ENCODE measurements around the gene MYO7A.

The MYO7A gene

DNA sequence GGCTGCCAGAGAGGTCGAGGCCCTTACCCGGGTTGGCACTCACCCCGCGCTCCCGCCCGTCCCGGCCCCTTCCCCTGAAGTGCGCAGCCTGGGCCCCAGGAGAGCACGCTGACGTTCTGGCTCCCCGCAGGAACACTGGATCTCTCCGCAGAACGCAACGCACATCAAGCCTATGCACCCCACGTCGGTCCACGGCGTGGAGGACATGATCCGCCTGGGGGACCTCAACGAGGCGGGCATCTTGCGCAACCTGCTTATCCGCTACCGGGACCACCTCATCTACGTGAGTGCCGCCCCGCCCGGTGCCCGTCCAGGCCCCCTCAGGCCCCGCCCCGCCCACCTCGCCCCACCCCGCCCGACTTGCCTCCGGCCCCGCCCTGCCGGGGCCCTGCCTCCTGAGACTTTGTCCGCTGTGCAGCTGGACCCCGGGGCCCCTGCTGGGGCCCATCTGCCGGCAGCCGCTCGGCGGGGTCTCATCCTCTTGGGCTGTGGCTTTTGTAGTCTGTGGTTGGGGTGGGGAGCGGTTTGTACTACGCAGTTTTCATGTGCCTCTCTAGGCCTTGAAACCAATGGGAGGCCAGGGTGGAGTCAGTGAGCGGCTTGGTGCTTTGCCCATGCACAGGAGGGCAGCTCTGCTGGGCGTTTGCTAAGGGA, 19.7 kb downstream of the MYO7A start:
- DNase-seq: peak; percentile 91 to 97

GRCh38 chr11:77148963-77149715, 21.1 kb downstream of the MYO7A start:
- no peak for DNase-seq

DNA sequence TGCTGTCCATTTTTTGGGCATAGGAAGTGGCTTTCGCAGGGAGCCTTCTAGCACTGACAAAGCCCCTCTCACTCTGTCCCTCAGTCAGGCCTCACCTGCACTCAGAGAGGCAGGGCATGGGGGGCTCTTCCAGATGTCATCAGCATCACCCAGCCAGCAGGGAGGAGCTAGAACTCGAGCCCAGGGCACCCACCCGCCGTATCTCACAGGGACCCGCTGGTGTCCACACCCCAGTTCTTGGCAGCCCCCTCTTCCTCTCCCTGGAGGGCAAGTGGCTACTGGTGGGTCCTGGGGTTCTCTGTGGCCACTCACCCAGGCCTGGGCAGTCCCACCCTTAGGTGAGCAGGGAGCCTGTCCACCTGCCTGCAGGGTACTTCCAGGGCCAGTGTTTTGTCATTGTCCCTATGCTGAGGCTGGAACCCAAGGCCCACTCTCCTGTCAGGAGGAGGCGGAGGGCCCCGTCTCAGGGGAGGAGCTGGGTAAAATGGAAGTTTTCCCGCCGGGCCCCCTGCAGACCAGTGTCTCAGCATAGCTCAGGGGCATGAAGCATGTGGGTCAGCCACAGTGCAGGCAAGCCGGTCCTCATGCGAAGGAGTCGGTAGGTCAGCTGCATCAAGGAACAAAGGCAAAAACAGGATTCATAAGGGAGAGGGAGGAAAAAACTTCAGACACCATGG, 21.8 kb downstream of the MYO7A start:
- no peak for DNase-seq

DNA sequence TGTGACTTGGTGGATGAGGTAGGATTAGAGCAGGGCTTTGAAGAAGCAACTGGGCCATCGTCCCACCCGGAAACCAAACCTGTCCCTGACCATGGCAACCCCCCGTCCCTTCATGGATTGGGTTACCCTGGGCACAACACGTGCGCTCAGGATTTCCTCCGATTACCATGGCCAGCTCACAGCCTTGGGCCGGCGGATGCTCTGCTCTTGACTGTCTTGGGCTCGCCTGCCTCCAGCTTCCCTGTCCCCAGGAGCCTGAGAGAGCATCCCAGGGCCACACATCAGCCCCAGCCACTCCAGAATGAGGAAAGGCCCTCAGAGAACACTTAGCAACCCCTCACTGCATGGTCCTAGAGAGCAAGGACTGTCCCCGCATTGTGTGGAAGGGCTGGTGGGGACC, 22.8 kb downstream of the MYO7A start:
- DNase-seq: no peak

DNA sequence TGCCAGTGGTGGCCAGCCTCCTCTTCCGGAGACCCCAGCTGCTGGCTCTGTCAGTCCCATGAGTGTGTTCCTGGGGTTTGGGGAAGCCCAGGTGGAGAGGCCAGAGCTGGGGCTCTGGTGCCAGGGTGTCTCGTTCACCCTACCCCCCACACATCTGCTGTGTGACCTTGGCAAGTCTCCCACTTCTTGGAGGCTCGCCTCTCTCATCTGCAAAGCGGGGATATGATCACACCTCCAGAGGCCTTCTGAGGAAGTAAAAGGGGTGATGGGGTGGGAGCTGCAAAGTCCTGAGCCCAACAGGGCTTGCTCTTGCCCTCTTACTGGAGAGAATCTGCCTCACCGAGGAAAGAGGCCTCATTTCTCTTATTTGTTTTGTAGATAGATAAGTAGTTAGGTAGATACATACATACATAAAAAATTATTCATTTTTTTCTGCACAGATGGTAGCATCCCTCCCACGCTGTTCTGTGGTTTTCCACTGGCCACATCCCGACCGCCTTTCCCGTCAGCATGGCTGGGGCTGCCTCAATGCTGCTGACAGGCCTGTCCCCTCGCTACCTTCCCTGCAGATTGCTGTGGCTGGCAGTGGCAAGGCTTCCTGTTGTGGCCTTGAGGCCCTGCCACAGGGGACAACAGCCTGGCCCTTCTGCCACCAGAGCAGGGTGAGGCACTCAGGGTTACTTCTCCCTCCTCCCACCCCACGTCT, 23.9 kb downstream of the MYO7A start:
- peak; percentile 48 to 75 for DNase-seq

GRCh38 chr11:77152846-77153245, 24.8 kb downstream of the MYO7A start:
- DNase-seq: peak in 1 of 2 experiments; percentile 25

GRCh38 chr11:77153276-77154185, 25.5 kb downstream of the MYO7A start:
- DNase-seq: no peak

DNA sequence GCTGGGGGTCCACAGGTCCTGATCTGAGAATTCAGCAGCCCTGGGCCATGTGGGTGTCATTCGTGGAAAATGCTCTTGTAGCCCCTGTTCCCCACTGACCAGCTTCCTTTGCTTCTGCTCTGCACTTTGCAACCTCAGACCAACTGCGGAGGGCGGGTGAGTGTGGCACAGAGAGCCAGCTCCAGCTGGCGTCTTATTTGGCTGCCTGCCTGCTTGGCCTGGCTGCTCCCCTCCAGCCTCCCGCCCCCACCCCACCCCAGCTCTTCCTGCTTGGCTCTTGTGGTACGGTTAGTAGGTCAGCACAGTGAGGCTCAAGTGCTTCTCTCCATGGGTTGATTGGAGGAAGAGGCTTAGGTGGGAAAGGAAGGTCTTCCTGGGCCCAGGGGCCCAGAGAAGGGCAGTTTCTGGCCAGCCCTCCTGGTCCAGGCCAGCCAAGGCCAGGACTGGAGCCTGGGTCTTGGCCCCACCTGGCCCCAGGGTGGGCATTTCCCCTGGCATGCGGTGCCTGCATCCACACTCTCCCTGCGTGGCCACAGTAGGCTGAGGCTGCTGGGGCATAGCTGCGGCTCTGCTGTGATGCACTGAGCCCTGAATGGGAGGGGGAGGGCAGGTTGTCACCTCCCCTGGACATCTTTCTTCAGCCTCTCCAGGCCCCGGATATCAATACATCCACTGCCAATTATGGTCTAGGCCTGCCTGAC, 26.5 kb downstream of the MYO7A start:
- DNase-seq: peak; percentile 63 to 74

DNA sequence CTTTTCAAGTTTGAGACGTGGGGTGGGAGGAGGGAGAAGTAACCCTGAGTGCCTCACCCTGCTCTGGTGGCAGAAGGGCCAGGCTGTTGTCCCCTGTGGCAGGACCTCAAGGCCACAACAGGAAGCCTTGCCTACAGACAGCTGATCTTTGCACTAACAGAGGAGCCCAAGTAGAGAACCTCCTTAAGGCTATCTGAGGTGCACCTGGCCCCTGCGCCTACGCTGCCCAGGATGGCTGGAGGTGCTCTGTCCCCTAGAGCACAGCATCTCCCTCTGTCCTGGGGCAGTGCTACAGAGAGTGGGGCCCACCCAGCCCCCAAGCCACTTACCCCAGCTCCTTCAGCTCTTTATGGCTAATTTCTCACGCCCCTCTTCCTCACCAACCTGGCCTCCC, 27.0 kb downstream of the MYO7A start:
- DNase-seq: no peak

DNA sequence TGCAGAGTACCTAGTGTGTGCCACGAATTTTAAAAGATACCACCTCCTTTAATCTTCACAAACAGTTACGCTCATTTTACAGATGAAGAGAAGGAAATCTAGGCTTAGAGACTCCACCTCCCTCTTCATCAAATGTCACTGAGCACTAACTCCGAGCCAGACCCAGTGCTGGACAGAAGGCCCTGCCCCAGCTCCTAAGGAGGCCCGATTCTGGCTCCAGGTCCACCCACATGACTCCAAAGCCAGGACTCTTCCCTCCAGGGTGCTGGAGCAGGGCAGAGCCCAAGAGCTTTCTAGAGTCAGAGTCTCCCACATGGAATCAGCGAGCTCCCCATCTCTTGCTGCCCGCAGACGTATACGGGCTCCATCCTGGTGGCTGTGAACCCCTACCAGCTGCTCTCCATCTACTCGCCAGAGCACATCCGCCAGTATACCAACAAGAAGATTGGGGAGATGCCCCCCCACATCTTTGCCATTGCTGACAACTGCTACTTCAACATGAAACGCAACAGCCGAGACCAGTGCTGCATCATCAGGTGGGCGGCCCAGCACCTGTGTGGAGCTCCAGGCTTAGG, 27.6 kb downstream of the MYO7A start:
- no peak for DNase-seq

DNA sequence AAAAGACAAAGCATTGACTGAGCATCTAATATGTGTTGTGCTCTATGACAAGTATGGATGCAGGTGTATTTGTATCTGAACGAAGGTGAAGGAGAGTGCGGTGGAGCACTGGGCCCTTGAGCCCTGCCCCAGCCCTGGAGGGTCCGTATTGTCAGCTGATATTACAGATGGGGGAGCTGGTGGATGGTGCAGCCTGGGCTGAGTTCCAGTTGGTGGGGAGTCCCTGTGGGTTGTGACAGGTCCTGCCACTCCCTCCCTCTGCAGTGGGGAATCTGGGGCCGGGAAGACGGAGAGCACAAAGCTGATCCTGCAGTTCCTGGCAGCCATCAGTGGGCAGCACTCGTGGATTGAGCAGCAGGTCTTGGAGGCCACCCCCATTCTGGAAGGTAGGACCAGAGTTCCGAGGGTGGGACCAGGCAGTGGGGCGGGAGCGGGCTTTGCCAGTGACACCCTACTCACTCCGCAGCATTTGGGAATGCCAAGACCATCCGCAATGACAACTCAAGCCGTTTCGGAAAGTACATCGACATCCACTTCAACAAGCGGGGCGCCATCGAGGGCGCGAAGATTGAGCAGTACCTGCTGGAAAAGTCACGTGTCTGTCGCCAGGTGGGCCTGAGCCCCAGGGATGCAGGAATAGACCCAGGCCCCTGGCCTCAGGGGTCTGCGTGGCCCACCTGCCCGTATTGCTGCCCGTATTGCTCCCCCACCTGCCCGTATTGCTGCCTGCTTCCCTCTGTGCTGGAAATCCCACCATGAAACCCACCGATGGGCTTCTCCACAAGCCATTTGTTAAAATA, 28.6 kb downstream of the MYO7A start:
- DNase-seq: no peak

GRCh38 chr11:77158041-77158695, 30.1 kb downstream of the MYO7A start:
- DNase-seq: no peak

DNA sequence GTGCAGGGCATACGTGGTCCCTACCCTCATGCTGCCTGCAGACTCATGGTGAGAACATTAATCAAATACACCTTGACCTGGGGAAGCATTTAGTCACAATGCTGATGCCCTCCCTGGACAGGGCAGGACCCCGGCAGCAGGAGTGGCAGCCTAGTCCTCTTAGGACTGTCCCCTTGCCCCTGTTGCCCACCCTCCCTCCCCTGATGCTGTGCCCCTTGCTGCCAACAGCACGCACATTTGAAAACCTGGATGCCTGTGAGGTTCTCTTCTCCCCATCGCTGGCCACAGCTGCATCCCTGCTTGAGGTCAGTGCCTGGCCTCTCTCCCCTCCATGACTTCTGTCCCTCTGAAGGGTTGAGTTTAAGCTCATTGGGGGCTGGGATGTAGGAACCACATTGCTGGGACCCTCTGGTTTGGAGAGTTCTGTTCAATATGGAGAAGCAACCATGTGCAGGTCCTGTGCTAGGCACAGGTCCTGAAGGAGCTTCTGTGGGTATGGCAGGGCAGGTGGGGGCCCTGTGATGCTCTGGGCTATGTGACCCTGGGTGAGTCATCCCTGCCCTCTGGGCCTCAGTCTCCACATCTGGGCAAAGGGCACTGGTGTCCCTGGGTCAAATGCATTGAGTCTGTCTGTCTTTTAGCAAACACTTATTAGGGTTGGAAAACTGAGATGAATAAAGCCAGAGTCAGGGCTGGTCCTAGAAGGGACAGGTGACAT, 31.3 kb downstream of the MYO7A start:
- DNase-seq: no peak

GRCh38 chr11:77159937-77160495, 32.0 kb downstream of the MYO7A start:
- no peak for DNase-seq

DNA sequence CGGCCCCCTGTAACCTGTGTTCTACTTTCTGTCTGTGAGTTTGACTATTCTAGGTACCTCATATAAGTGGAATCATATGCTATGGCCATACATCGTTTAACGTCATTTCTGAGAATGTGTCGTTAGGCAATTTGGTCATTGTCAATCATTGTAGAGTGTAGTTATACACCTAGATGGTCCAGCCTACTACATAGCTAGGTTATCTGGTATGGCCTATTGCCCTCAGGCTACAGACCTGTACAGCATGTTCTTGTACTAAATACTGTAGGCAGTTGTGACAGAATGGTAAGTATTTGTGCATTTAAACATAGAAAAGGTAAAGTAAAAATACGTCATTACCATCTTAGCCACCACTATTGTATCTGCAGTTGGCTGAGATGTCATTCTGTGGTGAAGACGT, 35.2 kb downstream of the MYO7A start:
- DNase-seq: no peak

- DNase-seq: no peak
Measured at GRCh38 chr11:77165066-77165465, 37.0 kb downstream of the MYO7A start.

- no peak for DNase-seq
Measured at GRCh38 chr11:77166021-77166420, 38.0 kb downstream of the MYO7A start.

GRCh38 chr11:77167111-77167626, 39.1 kb downstream of the MYO7A start:
- DNase-seq: no peak

DNA sequence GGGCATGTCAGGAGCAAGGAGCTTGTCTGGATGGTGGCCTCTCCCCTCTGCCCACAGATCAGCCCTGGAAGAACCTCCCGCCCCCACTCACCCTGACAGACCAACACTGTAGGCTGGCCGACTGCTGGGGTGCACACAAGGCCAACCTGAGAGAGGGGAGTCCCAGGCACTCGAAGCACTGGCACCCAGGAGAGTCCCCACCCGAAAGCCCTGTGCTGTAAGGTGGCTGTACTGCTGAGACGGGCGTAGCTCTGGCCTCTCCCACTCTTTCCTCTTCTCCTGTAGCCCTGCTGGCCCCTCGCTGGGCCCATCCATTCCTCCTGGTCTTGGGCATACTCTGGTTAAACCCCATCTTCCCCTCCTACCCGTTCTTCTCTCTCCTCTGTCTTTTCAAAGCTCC, 39.7 kb downstream of the MYO7A start:
- DNase-seq: no peak
